Measurements from ENCODE around the gene POLK. TPM values are rescaled to one million over a fixed set of nuclear protein-coding genes. Genes with fewer than 3 reads are reported as not detected.
"Not testable (repeated sequence)": the region's sequence is repeated elsewhere in the genome, so short reads cannot be mapped to it uniquely, and the experiment has no call there.

POLK gene
- total RNA-seq, 6 experiments from 2014 or later, result 11.5 to 16.3 (median 14.1) TPM

- TF ChIP-seq POLR2A (IDR thresholded peaks at IDR 0.05), result no peak
- TF ChIP-seq, protein P1, sequence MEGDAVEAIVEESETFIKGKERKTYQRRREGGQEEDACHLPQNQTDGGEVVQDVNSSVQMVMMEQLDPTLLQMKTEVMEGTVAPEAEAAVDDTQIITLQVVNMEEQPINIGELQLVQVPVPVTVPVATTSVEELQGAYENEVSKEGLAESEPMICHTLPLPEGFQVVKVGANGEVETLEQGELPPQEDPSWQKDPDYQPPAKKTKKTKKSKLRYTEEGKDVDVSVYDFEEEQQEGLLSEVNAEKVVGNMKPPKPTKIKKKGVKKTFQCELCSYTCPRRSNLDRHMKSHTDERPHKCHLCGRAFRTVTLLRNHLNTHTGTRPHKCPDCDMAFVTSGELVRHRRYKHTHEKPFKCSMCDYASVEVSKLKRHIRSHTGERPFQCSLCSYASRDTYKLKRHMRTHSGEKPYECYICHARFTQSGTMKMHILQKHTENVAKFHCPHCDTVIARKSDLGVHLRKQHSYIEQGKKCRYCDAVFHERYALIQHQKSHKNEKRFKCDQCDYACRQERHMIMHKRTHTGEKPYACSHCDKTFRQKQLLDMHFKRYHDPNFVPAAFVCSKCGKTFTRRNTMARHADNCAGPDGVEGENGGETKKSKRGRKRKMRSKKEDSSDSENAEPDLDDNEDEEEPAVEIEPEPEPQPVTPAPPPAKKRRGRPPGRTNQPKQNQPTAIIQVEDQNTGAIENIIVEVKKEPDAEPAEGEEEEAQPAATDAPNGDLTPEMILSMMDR (IDR thresholded peaks at IDR 0.05), result no peak
- no peak overlapping the region for H3K27ac ChIP-seq
- H3K27me3 ChIP-seq, result no peaks in the 10 kb centered on the region
- H3K4me1 ChIP-seq, result no peaks in the 10 kb centered on the region
- H3K4me3 ChIP-seq, result no peak overlapping the region
- H3K36me3 ChIP-seq, result peaks cover 0 to 16% (median 3%) of the 10 kb centered on the region in 4 donors
- H3K9me3 ChIP-seq, result no peaks in the 10 kb centered on the region
- intact Hi-C loops (cut with DNase I), result no loop called here
- ATAC-seq (no peak), DNase-seq (no peak)
- 97% methylated on average over 2 of the region's 2 CpGs for WGBS (ENCODE audit: insufficient coverage, low coverage, low lambda C conversion rate, missing lambda C conversion rate)
Observed at GRCh38 chr5:75552764-75553163, 41.1 kb downstream of the POLK start.

GRCh38 chr5:75553358-75553757 is 41.7 kb downstream of the POLK start:
- 100% methylated on average over 1 of the region's 1 CpG for WGBS (ENCODE audit: insufficient coverage, low coverage, low lambda C conversion rate, missing lambda C conversion rate)
- no peaks in the 10 kb centered on the region for H3K27me3 ChIP-seq
- peaks cover 0 to 16% (median 3%) of the 10 kb centered on the region in 4 donors for H3K36me3 ChIP-seq
- no peaks in the 10 kb centered on the region for H3K4me1 ChIP-seq
- no peak overlapping the region for H3K4me3 ChIP-seq
- no peaks in the 10 kb centered on the region for H3K9me3 ChIP-seq
- TF ChIP-seq, protein P1 (IDR thresholded peaks at IDR 0.05), result no peak
- no peak for TF ChIP-seq POLR2A (IDR thresholded peaks at IDR 0.05)
- no peak overlapping the region for H3K27ac ChIP-seq
- intact Hi-C loops (cut with DNase I), result no loop called here
- no peak for ATAC-seq
- DNase-seq, result no peak

DNA sequence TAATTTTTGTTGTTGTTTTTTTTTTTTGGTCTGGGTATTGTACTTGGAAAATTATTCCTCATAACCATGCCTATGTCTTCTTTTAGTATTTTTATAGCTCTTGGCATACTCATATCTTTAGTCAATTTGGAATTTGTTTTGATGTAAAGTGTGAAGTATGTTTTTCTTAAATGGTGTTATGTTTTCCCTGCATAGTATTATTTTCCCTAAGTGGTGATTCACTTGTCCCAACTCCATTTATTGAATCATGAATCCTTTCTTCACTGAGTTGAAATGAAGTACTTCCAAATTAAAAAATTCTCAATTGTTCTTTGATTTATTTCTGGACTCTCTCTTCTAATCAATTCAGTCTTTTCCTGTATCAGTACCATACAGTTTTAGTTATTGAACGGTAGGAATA is 46.5 kb downstream of the POLK start:
- TF ChIP-seq, protein P1 (IDR thresholded peaks at IDR 0.05), result no peak
- TF ChIP-seq POLR2A (IDR thresholded peaks at IDR 0.05), result no peak
- intact Hi-C loops (cut with DNase I), result no loop called here
- ATAC-seq (no peak), DNase-seq (no peak)
- Histone ChIP-seq H3K9me3 (no peaks in the 10 kb centered on the region), H3K4me1 (no peaks in the 10 kb centered on the region), H3K27ac (no peak overlapping the region), H3K4me3 (no peak overlapping the region), H3K27me3 (no peaks in the 10 kb centered on the region), H3K36me3 (peaks cover 0 to 5% (median under 1%) of the 10 kb centered on the region in 4 donors)
- 100% methylated on average over 1 of the region's 1 CpG for WGBS (ENCODE audit: insufficient coverage, low coverage, low lambda C conversion rate, missing lambda C conversion rate)

DNA sequence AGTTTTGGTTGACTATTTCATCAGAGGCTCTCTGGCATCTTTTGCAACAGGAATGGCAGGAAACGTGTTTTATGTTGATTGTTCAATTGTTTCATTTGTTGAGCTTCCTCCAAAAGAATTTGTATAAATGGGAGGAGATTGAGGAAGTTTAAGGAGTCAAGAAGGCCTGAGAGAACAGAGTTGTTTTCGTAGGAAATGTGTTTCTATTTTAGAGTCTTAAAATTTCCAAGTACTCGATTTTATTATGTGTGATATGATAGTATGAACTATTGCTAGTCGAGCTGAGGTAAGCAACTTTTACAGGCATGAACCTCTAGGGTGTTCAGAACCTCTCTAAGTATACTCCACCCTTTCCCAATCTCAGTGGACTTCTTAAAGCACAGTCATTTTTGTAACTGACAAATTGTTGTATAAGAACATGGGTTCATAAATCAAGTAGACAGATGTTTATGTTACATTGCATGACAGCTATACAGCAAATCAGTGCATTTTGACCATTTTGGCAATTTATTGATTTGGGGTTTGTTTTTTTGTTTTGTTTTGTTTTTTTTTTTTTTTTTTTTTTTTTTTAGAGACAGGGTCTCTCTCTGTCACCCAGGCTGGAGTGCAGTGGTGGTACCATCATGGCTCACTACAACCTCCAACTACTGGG is 47.4 kb downstream of the POLK start:
- H3K27me3 ChIP-seq, result no peaks in the 10 kb centered on the region
- H3K4me3 ChIP-seq, result no peak overlapping the region
- intact Hi-C loops (cut with DNase I), result no loop called here
- no peaks in the 10 kb centered on the region for H3K9me3 ChIP-seq
- H3K27ac ChIP-seq, result peak overlapping the region in 1 of 3 donors; percentile 24
- no peak for DNase-seq
- 46% methylated on average over 4 of the region's 4 CpGs for WGBS (ENCODE audit: insufficient coverage, low coverage, low lambda C conversion rate, missing lambda C conversion rate)
- ATAC-seq, result peak; percentile 60 to 80 (median 70)
- TF ChIP-seq, protein P1 (IDR thresholded peaks at IDR 0.05), result no peak
- TF ChIP-seq POLR2A (IDR thresholded peaks at IDR 0.05), result no peak
- H3K36me3 ChIP-seq, result peaks cover 0 to 2% (median 0%) of the 10 kb centered on the region in 4 donors
- H3K4me1 ChIP-seq, result no peaks in the 10 kb centered on the region

DNA sequence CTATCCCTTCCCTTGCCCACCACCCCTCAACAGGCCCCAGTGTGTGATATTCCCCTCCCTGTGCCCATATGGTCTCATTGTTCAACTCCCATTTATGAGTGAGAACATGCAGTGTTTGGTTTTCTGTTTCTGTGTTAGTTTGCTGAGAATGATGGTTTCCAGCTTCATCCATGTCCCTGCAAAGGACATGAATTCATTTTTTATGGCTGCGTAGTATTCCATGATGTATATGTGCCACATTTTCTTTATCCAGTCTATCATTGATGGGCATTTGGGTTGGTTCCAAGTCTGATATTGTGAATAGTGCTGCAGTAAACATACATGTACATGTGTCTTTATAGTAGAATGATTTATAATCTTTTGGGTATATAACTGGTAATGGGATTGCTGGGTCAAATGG is 49.0 kb downstream of the POLK start:
- DNase-seq; H3K27me3 ChIP-seq; H3K36me3 ChIP-seq; H3K4me3 ChIP-seq; H3K4me1 ChIP-seq; H3K27ac ChIP-seq; intact Hi-C loops (cut with DNase I); H3K9me3 ChIP-seq; ATAC-seq: not testable (repeated sequence)
- 92% methylated on average over 1 of the region's 1 CpG for WGBS (ENCODE audit: insufficient coverage, low coverage, low lambda C conversion rate, missing lambda C conversion rate)

GRCh38 chr5:75565991-75566709 is 54.5 kb downstream of the POLK start:
- ATAC-seq; H3K4me3 ChIP-seq; intact Hi-C loops (cut with DNase I); H3K4me1 ChIP-seq; H3K27me3 ChIP-seq; H3K9me3 ChIP-seq; H3K36me3 ChIP-seq; DNase-seq: not testable (repeated sequence)
- peak overlapping the region in 1 of 3 donors; percentile 12 for H3K27ac ChIP-seq
- WGBS (ENCODE audit: insufficient coverage, low coverage, low lambda C conversion rate, missing lambda C conversion rate), result 74% methylated on average over 6 of the region's 15 CpGs
